Activated T-cell treated with anti-CD3 and anti-CD28 coated beads, Interleukin-2, amount 50 U/mL, for 72 hours (primary cell): ENCODE data around the gene SLC17A8. TPM values are rescaled to one million over a fixed set of nuclear protein-coding genes. Genes with fewer than 3 reads are reported as not detected.

ENCODE experiments used
- total RNA-seq, 2 donors: library from RNA; stranded (reverse); gene quantifications; one replicate each; pipeline ENCODE4 v1.2.3, GENCODE V29; 2022

Gene SLC17A8
- total RNA-seq, 2 donors from 2014 or later = not detected

Other genes starting within 250 kb of the SLC17A8 start
- 10 to 100 TPM; 44.7 to 48.9 TPM for gene BLTP3B, start 214.2 kb upstream of the SLC17A8 start, total RNA-seq
- gene ACTR6, start 156.3 kb upstream of the SLC17A8 start, total RNA-seq = 10 to 100 TPM; 32.7 to 37.1 TPM
- 1 to 10 TPM; 3.8 to 4.1 TPM for gene DEPDC4, start 90.0 kb upstream of the SLC17A8 start, total RNA-seq
- 10 to 100 TPM; 36.0 to 51.3 TPM for gene SCYL2, start 89.9 kb upstream of the SLC17A8 start, total RNA-seq
- gene NR1H4, start 116.8 kb downstream of the SLC17A8 start, total RNA-seq = not detected
- 1 to 10 TPM; 6.8 to 9.3 TPM for gene GAS2L3, start 216.6 kb downstream of the SLC17A8 start, total RNA-seq